HG03432 (cell line): ENCODE results near the gene DOCK1.

ENCODE experiments used
- ATAC-seq: cut with Tn5 transposase; IDR thresholded peaks from one replicate; pipeline ENCODE4 v1.9.1; 2021; ENCODE audit warnings: mild to moderate bottlenecking, moderate library complexity; ENCODE audit not compliant: unreplicated experiment

DOCK1 gene

DNA sequence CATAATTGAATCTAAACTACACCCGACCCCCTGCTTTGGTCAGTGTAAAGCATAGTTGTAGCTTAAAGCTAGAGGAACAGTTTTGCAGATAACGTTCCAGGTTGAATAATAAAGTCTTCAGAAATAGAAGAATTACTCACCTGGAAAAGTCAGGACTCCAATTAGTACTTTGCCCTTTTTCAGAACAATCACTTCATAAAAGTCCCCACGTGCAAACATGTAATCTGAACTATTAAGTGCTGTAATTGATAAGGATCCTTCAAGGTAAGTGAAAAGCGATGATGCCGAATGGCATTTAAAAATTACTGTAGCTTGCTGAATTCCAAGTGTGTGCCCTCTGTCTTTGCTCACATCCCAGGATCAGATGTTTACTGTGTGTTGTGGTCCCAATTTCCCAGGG, 344.8 kb downstream of the DOCK1 start:
- ATAC-seq: no peak

DNA sequence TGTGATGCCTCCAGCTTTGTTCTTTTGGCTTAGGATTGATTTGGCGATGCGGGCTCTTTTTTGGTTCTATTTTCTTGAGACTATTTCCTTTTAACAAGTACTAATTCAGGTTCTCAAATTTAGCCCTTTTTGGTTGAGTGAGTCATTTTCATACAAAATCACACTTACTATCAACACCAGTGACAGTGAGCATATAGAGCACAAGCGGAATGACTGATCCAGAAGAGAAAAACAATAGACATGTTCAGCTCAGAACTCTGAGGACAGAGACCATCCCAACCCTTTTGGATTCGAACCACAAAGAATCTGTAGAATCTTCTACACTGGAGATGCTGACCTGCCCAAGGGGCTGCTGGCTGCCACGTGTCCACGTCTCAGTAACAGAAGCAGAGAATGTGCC, 347.6 kb downstream of the DOCK1 start:
- no peak for ATAC-seq

DNA sequence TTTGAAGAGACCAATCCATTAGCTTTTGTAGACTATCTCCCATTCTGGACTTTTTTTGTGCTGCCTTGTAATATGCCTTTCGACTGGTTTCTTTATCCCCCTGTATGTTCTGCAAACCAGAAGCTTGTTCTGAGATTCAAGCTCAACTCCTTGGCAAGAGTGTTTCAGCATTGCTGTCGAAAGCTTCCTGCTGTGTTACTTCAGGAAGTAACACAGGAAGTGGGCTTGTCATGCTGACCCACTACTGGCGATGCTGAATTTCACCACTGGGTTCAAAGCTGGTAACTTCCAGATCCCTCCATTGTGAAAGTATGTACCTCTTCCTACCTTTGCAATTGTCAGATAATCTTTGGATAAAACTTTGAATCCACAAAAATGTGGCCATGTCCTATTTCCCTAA, 349.0 kb downstream of the DOCK1 start:
- ATAC-seq: no peak

DNA sequence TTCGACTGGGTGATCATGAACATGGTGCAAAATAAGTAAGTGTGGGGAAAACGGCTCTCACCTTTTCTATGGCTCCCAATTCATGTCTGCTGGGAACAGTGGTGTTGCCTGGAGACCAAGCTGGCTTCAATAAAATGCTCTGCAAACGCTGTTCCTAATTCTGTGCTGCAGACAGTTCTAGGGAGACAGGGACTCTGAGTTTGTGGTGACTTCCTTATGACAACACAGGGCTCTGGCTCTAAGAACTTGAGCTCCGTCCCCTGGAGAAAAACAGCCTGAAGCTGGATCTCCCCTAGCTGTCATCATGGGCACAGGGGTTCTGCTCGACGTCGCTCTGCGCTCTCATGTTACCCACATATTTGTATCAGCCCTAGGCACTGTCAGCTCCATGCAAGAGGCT, 352.2 kb downstream of the DOCK1 start:
- ATAC-seq: no peak

DNA sequence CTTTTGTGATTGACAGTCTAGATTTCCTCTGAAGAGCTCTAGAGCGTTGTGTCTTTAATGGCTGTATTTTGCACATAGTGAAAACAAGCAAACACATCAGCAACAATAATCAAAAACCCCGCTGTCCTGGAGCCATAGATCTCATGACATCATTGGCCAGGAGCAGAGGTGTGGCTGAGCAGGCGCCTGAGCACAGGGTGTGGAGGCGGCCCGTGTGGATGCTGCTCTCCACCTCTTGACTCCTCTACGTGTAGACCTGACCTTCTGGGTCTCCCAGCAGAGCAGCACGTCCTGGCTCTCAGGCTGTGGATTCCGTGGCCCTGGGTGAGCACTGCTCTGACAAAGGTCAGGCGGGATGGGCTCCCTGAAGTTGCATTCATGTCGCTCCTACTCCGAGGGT, 354.1 kb downstream of the DOCK1 start:
- ATAC-seq: no peak

DNA sequence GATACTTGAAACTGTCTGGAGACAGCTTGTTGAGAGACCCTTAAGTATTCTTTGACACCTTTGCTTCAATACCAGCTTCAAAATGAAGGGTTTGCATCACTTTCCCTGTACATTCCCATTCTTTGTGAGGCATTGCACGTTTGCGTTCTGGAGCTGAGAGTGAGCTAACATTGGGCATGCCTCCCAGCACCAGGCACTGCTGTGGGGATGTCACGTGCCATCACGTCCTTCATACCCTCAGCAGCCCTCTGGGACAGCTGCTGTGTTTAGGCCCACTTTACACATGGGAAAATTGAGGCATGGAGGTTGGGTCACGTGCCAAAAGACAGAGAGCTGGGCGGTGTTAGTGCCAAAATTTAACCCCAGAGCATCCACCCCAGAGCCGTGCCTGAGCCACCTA, 357.4 kb downstream of the DOCK1 start:
- ATAC-seq: no peak

DNA sequence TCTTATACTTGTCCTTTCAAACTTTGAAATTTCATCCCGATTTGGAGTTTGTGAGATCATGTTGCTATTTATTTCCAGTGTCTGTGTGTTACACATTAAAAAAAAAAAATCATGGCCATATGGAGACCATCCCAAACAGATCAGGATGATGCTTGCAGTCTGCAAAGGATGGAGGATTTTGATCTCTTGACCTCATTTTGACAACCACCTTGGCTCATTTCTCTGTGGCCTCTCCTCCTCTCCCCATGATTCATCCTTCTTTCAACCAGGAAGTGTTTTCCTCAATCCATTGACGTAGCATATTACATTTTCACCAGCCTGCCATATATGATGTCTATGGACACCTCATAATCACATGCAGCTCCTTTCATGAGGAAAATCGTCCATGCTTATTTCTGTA, 360.1 kb downstream of the DOCK1 start:
- no peak for ATAC-seq

DNA sequence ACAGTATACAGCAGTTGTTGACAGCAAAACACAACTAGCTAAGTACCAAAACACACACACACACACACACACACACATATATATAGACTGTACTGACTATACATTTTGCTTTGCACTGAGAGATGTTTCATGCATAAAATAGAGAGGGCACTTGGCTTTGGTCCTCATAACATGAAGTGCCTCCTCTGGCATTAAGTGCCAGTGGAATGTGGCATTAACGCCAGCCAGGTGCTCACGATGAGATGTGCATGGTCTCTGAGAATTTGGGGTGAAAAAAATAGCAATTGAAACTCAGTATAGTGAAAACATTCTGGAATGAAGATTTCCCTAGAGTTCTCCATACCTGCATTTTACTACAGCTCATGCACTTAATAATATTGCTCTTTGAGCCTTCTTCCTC, 361.2 kb downstream of the DOCK1 start:
- no peak for ATAC-seq

DNA sequence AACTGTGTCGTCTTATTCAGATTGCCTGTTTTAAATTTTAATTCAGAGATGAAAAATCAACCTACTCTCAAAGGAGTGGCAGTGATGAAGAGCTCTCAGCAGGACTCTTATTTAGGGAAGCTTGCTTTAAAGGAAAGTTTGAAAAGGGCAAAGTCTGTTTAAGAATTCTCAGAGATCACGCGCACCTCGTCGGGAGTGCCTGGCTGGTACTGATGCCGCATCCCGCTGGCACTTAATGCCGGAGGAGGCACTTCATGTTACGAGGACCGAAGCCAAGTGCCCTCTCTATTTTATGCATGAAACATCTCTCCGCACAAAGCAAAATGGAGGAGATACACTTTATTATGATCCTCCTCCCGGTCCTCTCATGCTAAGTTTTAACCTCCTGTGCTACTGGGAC, 362.2 kb downstream of the DOCK1 start:
- no peak for ATAC-seq

DNA sequence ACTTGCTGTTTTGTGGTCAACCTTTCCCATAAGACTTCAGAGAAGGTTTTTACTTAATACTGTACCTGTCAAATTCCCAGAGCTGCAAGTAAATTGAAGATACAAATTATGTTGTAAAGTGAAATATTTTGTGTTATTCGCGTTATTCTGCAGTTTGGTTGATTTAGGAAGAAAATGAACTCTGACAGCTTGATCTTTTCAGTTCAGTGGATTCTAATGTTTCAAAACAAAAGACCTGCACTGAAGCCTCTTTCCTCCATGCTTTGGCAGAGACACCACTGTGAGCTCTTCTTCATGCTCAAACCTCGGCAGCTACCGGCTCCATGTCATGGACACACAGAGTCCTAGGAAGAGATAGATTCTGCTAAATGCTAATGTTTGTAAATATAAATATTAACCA, 366.8 kb downstream of the DOCK1 start:
- no peak for ATAC-seq

DNA sequence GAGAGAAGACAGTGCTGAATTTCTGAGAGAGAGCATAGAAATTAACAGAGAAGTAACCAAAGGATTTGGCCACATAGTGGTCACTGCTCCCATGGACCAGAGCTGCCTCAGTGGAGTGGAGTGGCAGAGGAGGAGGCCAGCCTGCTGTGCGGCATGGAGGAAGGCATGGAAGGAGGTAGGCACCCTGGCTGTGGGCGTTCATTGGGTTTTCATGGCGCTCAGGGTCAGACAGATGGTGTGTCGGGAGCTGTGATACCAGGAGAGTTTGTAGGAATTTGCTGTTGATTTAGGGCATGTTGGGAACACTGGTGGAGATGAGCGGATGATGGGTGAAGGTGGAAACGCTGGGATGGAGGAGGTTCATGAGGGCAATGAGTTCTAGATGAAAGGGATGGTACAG, 370.0 kb downstream of the DOCK1 start:
- no peak for ATAC-seq

DNA sequence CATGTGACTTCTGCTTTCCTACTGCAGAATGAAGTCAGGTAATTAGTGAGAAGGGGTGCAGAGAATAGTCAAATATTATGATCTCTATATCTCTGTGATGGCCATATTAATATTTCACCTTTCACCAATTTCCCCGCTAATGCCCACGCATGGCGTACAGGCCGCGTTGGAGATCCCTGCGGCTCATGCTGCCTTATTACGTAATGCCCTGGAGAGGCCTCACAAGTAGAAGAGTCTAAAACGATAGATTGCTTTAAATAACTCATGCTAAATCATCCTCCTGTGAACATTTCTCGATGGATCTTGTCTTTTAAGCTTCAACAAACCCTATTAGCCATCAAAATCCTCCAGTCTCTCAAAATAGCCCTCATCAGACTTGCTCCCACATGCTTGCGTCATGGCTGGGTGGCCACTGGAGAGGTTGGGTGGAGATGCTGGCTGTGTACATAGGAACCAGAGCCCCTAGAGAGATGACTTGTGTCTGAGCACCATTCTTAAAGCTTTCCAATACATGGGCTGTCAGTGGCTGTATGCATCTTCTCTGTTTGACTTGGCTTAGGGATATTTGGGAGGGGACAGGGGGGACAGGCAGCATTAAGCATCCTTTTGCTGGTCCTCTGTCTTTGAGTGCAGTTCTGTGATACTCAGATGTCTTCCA, 370.7 kb downstream of the DOCK1 start:
- no peak for ATAC-seq

DNA sequence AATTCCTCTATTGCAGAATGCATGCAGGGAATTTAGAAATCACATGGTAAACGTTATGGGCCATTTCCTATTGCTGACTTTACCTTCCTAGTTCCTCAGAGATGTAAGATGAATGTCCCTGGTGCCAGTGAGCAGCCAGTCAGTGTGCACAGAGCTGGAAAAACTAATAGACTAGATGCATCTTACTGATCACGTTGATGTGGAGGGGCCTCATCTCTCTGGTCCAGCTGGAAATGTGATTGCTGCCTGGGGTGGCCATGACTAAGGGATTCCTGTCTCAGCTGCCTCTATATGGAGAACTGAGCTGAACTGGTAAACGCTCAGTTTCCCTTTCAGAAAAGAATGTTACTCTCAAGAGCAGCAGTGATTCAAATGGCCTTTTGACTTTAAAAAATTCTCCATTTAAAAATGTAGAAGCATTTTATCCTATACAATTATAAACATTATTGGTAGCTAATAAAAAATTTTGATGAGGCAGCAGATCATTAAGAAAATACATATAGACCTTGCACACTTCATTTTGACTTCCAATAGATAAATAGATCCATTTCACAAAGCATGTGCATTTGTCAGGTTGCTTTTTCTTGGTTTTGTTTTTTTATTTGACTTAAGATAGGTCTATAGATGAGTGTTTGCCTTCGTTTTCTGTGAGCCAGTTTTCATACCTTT, 371.7 kb downstream of the DOCK1 start:
- ATAC-seq: no peak

DNA sequence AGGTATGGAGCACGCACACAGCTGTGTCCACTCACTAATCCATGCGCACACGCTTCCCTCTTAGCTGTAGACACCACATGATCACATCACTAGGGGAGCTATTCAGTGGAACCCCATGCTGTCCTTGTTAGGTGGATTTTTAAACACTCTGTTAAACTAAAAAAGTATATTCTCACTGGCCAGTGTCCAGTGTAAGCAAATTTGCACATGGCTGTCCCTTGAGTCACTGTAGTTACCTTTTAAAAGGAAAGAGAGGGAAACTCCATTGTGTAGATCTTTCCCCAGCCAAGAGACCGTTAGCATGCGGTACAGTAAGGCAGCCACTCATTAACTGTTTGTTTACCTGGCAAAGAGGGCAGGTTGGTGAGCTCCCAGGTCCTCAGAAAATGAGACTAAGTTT, 372.8 kb downstream of the DOCK1 start:
- no peak for ATAC-seq

DNA sequence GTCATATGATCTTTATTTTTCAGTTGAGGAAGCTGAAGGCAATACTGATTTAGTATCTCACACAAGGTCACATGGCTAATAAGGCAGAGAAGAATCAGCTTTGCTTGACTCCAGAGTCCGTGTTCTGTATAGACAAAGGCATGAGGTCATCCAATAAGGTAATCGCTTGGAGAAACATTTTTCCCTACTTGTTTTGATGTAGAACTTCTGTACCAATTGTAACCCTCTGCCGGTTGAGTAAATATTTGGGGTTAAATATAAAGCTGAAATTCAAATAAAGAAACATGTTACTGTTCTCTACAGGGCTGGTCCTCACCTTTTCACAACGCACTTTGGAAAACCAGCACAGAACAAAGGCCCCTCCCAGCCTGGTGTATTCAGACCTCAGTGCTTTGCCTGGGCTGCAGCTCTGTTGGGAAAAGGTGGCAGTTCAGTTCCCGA, 374.1 kb downstream of the DOCK1 start:
- no peak for ATAC-seq

DNA sequence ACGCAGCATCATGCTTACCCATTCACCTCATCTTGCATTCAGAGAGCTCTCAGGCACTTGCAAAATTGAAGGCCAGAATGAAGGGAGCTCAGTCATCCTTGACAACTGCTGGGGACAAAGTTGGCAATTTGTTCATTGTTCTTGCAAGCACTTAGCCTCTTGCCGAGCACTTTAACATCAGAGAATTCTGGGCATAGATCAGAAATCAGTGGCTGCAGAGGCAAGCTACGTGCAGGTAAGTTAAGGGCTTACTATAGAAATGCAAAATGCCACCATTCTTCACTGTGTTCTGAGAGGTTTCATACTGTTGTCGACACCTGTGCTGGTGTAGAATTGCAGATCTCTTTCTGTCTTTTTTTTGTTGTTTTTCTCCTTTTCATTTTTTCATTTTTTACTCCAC, 375.2 kb downstream of the DOCK1 start:
- ATAC-seq: no peak

DNA sequence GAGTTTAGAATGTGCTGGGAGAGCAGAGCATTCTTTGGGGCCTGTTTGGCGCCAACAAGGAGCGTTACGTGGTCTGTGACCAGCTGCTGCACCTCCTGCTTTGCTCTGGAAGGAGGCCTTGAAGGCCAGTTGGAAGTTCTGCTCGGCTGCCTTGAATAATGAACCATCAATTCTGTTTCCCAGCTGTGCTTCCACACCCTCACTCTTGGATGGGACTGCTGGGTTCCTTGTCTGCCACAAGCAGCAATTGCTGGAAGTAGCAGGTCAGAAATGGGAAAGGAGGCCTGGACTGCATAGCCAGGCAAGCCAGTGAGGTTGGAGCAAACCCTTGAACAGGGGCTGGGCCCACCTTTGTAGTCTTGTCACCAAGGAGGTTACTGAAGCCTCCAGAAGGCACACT, 377.8 kb downstream of the DOCK1 start:
- ATAC-seq: no peak

DNA sequence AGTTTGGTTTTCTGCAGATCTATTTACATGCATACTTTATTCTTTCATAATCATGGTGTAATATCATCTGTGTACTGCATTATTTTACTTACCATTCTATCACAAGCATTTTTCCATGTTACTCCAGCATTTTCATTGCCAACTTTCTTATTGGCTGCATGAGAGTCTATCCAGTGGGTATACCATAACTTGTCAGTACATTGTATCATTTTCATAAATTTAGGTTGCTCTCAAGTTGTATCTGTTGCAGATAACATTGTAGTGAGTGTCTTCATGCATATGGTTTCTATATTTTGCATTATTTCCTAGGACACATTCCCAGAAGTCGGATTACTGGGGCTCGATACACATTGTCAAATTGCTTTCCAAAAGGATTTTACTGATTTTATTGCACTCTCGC, 378.3 kb downstream of the DOCK1 start:
- no peak for ATAC-seq

DNA sequence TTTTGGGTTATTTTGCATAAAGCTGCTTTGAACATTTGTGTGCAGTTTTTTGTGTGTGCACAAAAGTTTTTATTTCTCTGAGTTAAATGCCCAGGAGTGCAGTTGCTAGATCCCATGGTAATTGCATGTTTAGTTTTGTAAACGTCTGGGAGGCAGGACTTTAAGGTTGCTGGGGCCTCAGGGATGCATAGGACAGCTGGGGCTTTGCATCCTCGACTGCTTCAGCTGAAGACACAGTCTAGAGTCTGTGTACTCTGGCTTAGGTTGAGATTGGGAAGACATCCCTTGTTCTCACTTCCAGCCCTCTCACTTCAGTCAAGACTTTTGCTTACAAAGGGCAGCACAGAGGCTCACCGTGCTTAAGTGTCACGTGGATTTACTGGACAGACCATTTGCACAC, 385.6 kb downstream of the DOCK1 start:
- ATAC-seq: no peak

DNA sequence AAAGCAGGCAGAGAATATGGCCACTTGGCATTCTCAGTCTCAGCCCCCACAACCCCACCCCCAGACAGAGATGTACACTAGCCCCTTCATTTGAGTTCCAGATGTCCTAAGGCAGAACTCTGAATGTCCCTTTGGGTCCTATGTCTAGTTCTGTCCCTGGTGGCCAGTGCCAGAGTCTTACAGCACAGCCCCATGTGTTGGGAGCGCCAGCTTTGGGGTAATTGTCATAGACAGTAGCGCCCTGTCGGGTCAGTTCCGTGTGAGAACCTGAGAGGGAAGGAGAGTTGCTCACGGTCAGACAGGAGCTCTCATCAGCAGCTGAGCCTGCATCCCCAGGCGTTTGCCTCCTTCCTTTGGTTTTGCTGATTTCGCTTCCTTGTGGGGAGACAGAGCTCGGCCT, 386.1 kb downstream of the DOCK1 start:
- ATAC-seq: no peak

DNA sequence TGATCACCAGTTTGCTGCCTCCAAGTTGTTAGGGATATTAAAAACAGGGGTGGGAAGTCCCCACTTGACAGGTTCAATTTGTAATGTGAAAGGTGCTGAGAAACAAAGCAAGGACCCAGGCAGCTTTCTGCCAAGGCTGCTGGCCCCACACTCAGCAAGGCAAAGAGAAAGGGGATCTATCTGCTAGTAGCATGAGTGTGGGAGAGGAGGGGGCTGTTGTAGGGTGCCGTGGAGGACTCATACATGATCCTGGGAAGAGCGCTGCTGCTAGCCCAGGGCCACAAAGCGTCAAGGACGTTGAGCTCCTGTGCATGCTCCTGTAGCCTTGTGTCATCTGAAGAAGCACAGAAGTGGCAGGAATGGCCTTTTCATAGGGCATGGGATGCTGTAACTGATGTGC, 387.7 kb downstream of the DOCK1 start:
- ATAC-seq: no peak

DNA sequence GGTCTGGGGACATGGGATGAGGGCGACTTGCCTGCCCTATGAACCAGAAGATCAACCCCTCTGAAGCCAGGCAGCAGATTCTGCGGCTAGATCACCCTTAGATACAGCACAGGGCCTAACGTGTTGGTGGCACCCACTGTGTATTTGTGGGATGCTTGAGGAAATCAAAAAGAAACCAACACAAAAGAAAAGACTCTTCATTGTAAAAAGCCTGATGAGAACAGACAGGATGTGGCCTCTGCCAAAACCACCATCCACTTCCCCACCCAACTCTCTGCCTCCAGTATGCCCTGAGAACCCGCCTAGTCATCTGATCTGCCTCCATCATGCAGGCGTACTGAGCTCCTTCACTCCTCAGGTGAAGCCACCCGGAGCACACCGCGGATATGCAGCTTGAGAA, 388.4 kb downstream of the DOCK1 start:
- ATAC-seq: no peak

DNA sequence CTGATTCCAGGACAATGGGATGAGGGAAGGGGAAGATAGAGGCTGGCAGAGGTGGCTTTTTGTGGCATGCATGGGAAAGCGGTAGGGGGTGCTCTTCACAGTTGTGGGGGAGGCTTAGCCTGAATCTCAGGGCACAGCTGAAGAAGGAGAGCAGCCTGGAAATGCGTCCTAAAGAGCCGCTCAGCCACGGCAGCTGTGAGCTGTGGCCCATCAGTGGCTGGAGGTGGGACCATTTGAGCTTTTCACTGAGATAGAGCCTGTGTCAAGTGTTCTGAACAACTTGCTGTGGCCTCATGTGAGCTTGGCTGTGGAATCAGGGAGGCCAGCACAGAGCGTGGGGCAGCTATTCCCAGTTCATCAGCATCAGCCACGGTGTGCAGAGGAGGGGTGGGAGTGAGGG, 391.5 kb downstream of the DOCK1 start:
- no peak for ATAC-seq
